ENCODE data around the gene ABCG4. TPM values are rescaled to one million over a fixed set of nuclear protein-coding genes. Genes with fewer than 3 reads are reported as not detected.

Gene ABCG4
- total and polyA plus RNA-seq, 3 donors from 2014 or later = 3.9 to 11.2 (median 5.4) TPM

- no peaks in the 10 kb centered on the region for H3K27me3 ChIP-seq
- DNase-seq = no peak
- no peaks in the 10 kb centered on the region for H3K9me3 ChIP-seq
- intact Hi-C loops (cut with DNase I; ENCODE audit: low total_unique reads) = no loop called here
- H3K27ac ChIP-seq = no peak overlapping the region
- 93 to 95% methylated on average over 5 of the region's 5 CpGs for WGBS, 2 donors
- TF ChIP-seq CTCF (IDR thresholded peaks at IDR 0.05) (no peak), POLR2A (IDR thresholded peaks at IDR 0.05) (no peak)
- peaks cover 9% of the 10 kb centered on the region for H3K4me1 ChIP-seq
- no peaks in the 10 kb centered on the region for H3K36me3 ChIP-seq (ENCODE audit: low read depth, missing control alignments)
- no peak overlapping the region for H3K4me3 ChIP-seq
Measured at GRCh38 chr11:119118227-119118626, 30.6 kb upstream of the ABCG4 start.

GRCh38 chr11:119118946-119119345 lies 29.9 kb upstream of the ABCG4 start:
- 89 to 96% methylated on average over 1 of the region's 1 CpG for WGBS, 2 donors
- DNase-seq = no peak
- H3K4me1 ChIP-seq = peaks cover 9% of the 10 kb centered on the region
- H3K27ac ChIP-seq = no peak overlapping the region
- no peaks in the 10 kb centered on the region for H3K27me3 ChIP-seq
- TF ChIP-seq CTCF (IDR thresholded peaks at IDR 0.05) (no peak), POLR2A (IDR thresholded peaks at IDR 0.05) (no peak)
- intact Hi-C loops (cut with DNase I; ENCODE audit: low total_unique reads) = no loop called here
- no peaks in the 10 kb centered on the region for H3K9me3 ChIP-seq
- H3K4me3 ChIP-seq = no peak overlapping the region
- no peaks in the 10 kb centered on the region for H3K36me3 ChIP-seq (ENCODE audit: low read depth, missing control alignments)

- peak; percentile 32 for DNase-seq
- Histone ChIP-seq H3K9me3 (no peaks in the 10 kb centered on the region), H3K27me3 (no peaks in the 10 kb centered on the region), H3K4me1 (peaks cover 9% of the 10 kb centered on the region), H3K36me3 (ENCODE audit: low read depth, missing control alignments) (no peaks in the 10 kb centered on the region), H3K27ac (peak overlapping the region; percentile 57 to 71), H3K4me3 (peak overlapping the region; percentile 75 to 94)
- no peak for TF ChIP-seq POLR2A (IDR thresholded peaks at IDR 0.05)
- TF ChIP-seq CTCF (IDR thresholded peaks at IDR 0.05) = no peak
- intact Hi-C loops (cut with DNase I; ENCODE audit: low total_unique reads) = no loop called here
- WGBS, 2 donors = 7 to 12% methylated on average over 5 of the region's 5 CpGs
Measured at GRCh38 chr11:119120639-119121007, 28.2 kb upstream of the ABCG4 start.

- no peaks in the 10 kb centered on the region for H3K27me3 ChIP-seq
Measured at GRCh38 chr11:119121008-119121810, 27.6 kb upstream of the ABCG4 start, which contains the start of gene HINFP. Gene HINFP (plus strand): TSS chr11:119121580. CDS start chr11:119126945, 5,365 bp downstream.

More at GRCh38 chr11:119121008-119121810, 27.6 kb upstream of the ABCG4 start, which contains the start of gene HINFP:
- TF ChIP-seq CTCF (IDR thresholded peaks at IDR 0.05) (no peak), POLR2A (IDR thresholded peaks at IDR 0.05) (no peak)
- Histone ChIP-seq H3K36me3 (ENCODE audit: low read depth, missing control alignments) (no peaks in the 10 kb centered on the region), H3K9me3 (no peaks in the 10 kb centered on the region), H3K27ac (peak within 1 kb of the TSS; percentile 57 to 71), H3K4me3 (peak within 1 kb of the TSS; percentile 75 to 94), H3K4me1 (peaks cover 9% of the 10 kb centered on the region)
- DNase-seq = peak; percentile 100
- WGBS, 2 donors = 0 to 3% methylated on average over 25 to 54 of the region's 54 CpGs
- intact Hi-C loops (cut with DNase I; ENCODE audit: low total_unique reads) = no loop called here
